ENCODE results near the gene PRELID3B.
A peak's percentile ranks its signal among the peaks of the same experiment; 100 is the strongest.

PRELID3B gene
- total RNA-seq, result 61.2 reads per million, percentile 73 among the genes with 10 or more reads in this experiment

DNA sequence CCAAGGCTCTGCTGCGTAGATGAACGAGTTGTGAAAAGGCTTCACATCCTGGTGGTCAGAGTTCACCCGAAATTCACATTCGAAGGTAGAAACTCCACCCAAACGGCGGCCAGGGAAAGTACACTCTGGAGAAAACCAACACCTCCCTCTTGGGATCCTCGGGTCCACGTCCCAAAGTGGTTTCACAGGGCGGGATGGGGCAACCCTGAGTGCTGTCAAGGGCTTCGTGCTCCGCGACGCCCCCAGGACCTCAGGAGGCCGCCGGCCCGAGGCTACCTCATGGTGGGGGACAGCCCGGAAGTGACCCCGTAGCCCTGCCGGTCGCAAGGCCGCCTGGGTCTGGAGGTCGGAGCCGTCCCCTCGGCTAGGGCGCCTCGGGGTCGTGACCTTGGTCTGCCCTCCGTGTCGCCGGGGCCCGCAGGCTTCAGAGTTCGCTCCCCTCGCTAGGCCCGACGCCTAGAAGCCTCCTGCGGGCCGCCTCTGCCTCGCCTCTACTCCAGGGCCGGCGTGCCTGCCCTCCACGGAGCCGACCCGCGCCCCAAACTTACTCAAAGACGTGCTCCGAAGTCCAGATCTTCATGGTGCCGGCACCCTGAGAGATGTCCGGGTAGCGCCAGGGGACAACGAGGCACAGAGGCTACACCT, at the start of gene PRELID3B:
TSS of gene PRELID3B (minus strand) at position 636 of the 645 bp plus-strand sequence. CDS start at position 580, 56 bp downstream.
- peak; percentile 16 for DNase-seq

DNA sequence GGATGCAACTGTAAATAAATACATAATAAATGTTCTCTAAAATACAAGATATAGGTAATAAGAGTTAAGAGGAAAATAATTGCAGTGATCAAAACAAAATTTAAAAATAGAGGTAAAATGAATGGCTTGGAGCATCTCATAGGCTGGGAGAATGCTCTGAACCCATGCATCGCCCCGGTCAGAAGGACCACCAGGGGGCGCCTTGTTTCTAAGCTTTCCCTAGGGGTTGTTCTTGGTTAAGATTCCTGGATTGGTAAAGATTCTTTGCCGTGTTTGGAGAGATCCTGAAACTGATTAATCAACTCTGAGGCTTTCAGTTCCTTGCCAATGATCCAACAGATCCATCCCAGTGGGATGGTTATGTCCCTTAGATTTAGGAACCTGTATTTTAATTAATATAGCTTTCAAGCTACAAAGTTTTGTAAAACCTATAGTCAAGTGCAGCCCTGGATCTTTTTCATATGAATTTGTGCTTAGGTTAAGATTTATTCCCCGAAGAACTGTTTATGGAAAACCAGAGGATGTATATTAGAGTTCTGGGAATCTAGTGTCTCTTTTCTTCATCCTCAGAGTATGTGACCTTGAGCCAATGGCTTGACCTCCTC, 45.3 kb upstream of the PRELID3B start:
- DNase-seq, result peak; percentile 86

DNA sequence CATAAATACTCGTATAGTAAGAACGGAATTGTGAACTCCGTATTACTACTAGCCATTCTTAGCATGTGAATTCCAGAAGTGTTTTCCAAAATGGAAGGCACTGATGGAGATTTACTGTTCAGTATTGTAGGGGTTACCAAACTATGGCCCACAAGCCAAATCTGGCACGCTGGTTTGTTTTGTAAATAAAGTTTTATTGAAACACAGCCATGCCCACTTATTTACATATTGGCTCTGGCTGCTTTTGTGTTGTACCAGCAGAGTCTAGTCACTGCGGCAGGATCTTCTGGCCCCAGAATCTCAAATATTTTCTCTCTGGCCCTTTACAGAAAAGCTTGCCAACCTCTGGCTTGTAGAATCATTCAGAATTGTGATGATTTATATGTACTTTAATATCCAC, 44.3 kb upstream of the PRELID3B start:
- DNase-seq, result no peak

DNA sequence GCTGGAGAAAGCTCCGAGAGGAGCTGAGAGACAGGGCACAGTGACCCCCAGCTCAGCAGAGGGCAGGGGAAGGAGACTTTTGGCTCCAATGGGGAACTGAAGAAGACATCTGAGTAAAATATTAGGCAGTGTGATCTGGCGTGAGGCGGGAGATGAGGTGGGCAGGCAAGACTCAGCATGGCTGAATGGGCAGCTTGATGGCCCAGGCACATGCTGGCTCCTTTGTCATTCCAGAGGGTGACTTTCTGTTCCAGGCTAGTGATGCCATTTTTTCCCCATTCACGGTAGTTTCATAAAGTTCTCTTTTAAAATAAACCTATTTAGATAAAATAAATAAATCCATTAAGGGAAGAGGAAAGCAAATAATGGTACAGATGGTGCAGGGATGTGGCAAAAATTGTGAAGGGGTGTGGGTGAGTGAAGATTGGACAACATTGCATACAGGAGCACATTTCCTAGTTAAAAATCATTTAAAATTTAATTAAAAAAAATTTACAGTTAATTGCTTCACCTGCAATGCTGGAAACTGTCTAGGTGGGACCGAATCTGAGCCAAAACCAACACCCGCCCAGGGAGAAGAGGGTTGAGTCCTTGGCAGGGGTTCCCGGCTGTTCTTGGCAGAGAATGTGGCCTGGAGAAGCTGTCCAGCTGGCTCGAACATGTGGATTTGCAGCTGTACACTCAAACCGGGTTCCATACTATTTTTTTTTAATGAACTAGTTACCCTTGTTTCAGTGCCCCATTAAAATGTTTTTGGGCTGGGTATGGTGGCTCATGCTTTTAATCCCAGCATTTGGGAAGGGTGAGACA, 41.7 kb upstream of the PRELID3B start:
- no peak for DNase-seq

DNA sequence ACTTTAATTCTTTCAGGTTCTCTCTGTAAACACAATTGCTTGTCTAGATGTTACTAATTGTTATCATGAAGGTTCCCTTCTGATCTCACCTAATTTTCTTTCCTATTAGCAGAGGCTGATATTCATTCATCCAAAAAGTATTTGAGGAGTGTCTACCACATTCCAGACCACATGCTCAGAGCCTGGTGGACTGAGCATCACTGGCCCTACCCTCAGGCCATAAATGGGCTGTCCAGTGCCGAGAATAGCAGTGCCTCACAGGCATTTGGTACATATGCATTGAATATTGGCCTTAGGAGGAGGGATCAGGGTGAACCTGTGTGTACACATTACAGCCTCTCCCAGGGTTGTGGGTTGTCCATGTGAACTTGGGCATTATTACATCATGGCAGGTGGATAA, 40.4 kb upstream of the PRELID3B start:
- no peak for DNase-seq

DNA sequence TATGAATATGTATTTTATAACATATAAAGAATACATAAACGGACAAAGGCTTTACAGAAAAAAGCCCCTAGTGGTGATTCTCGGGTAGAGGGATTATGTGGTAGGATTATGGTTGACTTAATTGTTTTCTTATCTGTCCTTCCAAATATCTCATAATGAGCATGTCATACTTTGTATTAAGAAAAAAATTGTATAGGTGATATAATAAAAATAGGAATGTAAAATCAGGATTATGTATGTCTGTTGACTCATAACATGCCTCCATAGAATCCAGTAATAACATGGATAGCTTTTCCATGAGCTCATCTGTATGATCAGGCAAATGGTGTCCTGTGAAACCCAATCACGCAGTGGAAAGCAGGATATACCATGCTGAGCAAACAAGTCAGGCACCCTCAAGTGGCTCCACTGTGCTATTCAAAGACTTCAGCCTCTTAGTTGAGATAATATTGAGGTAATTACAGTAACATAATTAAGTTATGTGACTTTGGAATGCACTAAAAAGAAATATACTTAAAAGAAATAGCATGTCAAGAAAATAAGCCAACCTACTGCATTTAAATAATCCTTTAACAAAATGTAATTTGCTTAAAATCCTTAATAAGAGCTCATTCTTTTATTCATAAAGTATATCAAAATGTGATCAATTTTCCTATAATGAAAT, 39.6 kb upstream of the PRELID3B start:
- DNase-seq, result no peak

DNA sequence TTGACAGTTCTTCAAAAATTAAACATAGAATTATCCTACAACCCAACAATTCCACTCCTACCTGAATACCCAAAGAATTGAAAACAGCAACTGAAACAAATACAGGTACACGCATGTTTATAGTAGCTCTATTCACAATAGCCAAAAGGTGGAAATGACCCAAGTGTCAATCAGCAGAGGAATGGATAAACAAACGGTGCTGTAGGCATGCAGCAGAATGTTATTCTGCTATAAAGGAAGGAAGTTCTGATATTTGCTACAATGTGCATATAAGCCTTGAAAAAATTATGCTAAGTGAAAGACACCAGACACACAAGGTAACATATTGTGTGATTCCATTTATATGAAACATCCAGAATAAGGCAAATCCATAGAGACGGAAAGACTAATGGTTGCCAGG, 38.5 kb upstream of the PRELID3B start:
- DNase-seq, result no peak

DNA sequence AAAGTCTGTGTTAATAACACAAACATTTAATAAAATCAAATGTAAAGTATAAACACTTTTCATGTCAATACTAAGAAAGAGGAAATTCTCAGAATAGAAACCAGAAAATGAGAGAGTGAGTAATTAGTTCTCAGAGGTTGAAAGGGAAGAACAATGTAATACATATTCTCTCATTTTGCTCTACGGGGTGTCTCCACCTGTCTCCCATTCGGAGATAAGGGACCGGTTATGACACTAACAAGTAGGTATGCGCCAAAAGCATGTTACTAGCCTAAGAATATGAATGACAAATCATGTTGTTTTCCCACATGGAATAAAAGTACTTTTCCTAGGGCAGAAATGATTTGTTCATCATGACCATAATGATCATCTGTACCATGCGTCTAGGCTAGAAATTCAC, 35.6 kb upstream of the PRELID3B start:
- no peak for DNase-seq

DNA sequence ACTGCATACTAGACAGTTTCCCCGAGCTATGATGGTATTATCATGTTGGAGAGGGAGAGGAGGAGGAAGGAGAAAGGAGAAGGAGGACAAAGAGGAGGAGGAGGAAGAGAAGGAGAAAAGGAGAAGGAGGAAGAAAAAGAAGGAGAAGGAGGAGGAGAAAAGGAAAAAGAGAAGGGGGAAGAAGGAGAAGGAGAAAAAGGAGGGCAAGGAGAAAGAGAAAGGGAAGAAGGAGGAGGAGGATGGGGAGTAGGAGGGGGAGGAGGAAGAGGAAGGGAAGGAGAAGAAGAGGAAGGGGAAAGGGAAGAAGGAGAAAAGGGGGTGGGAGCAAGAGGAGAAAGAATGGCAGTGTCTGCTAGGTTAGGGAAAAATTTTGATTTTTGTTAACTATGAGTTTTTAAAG, 35.1 kb upstream of the PRELID3B start:
- no peak for DNase-seq

DNA sequence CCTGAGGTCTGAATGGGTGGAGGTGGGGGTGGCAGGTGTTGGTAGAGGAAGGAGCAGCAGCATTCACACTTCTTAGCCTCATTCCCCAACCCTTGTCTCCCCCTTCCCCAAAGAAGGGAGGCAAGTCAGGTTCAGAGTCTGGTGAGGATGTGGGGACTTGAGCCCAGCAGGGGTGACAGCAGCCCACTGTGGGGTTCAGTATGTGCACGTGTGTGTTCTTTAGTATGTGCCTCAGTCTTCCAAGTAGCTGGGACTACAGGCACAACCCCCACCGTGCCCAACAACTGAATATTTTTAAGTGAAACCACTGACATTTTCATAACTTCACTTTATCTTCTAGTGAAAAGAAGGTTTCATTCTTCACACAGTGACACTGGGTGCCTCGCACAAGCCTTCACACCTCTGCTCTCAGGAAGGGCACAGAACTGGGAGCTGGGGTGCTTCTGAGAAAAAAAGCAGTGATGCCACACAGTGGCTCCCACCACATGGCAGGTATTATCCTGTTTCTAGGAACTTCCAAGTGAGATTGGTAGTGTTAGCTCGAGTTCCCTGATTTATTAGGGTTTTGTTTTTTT, 33.4 kb upstream of the PRELID3B start:
- DNase-seq, result no peak

DNA sequence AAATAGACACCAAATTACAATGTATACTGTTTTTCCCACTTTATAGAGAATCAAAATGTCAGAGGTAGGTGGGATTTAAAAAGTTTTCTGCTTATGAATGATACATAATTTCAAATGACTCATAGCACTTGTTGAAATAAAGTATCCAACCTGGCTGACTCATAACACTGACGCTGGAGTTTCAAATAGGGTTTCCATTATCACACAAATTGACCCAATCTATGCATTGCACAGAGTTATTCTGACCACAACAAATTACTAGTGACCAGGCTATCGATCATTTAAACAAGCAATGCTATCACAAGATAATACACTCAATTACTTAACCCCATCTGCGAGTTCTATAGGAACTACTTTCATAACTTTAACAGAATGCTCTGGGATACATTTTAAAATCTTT, 31.9 kb upstream of the PRELID3B start:
- DNase-seq, result no peak

DNA sequence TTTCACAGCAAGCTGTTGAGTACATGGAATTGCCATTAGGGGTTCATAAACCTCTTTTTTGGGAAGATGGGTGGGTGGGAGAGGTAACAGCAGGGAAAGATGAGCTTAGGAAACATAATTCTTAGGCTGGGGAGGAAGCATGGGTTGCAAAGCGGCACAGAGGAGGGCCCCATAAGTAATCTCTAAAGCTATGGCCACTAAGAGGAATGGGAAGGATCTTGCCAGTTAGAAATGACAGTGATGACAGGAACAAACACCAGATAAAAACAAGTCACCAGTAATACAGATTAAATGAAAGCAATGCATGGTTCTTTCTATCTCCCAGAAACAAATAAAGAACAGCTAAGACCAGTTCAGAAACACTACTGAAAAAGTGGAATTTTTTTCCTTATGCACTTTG, 31.0 kb upstream of the PRELID3B start:
- DNase-seq, result no peak

DNA sequence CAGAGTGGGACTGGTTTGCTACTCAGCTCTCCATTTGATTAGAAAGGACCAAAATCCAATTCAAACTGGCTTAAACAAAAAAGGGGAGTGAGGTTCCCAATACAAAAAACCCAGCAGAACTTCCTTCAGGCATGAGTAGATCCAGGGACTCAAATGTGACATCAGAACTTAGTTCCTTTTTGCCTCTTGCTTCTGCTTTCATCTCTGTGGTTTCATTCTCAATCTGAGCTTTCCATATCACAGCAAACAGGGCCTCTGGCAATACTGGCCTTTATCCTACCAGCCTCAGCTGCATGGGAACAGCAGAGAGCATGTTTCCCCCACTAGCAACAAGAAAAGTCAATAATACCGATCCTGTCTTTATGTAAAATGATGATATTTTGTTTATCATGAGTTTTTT, 28.6 kb upstream of the PRELID3B start:
- DNase-seq, result no peak

DNA sequence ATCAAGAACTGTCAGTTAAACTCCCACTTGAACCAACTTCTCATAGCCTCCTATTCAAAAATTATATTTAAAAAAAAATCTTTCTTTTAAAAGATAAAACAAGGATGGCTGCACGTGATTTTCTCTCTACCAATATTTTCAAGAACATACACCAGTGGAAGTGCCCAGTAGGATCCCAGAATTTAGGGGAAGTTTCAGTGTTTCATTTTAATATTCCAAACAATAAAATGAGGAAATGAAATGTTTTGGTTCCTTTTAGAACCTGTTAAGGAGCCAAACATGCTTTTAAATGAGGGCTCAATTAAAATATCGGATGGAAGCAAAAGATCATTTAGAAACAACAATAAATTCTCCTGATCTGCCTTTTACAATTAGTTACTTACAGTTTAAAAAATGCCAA, 26.4 kb upstream of the PRELID3B start:
- DNase-seq, result no peak

DNA sequence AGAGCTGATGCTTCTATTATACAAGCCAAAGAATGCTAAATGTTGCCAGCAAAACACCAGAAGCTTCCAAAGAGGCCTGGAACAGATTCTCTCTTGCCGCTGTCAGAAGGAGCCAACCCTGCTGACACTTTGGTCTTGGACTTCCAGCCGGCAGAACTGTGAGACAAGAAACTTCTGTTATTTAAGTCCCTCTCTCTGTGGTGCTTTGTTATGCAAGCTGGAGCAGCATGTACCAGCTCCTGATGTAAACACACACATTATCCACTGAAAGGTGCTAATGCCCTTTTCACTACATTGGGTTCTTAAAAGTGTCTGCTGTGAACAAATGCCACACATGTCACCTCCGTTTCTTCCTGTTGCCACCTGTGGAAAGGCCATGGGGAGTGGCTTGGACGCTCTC, 25.9 kb upstream of the PRELID3B start:
- no peak for DNase-seq

DNA sequence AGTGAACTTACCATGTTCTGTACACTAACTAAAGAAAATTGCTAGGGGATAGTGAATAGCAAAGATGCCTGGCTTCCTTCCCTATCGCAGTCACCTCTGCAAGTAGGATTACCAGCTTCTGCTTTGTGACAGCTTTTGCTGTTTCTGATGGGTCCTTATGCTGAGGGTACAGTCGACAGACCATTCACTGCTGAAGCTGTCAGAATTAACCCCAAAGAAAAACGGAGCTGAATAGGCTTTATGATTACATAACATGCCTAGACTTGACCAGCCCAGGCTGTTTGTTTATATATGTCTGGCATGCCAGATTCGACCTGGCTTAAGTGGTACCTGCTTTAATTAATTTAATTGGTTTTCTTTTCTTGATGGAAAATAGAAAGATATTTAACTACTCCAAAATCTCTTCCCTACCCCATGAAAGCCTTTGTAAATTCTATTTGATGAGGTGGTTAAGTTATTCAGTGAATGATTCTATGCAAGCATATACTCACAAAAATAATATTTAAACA, 21.7 kb upstream of the PRELID3B start:
- no peak for DNase-seq

DNA sequence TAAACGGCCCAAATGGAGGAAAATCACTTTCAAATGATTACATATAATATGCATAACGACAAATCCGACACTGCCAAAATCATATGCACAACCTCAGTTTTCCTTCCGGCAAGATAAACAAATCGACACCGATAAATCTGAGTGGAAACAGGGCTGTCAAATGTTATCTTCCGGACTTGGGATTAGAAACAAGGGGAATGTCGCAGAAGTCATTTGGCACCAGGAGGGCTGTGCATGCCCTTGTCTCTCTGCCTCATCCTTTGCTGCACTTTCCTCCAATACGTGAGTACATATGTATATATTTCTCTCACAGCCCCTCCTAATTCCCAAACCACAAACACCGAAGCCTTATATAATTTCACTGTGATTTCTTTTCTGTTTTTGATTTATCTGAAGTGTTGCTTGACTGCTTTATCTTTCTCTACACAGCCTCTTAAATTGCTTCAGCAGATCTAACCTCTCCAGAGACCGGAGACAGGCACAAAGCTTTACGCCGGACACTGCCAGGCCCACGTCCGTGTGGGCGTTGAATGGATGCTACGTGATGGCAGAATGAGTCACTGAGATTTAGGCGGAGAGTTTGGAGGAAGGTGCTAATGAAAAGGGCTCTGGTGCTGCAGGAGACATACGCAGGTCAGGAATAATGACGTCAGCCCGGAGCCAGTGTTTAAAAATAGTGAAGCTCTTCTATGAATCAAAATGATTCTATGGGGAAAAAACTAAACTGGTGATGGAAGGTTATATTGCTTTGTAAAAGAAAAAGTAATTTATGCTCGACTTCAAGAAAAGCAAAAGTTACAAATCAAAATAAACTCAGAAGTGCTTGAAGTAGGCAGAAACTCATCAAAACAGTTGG, 21.0 kb upstream of the PRELID3B start:
- DNase-seq, result no peak

DNA sequence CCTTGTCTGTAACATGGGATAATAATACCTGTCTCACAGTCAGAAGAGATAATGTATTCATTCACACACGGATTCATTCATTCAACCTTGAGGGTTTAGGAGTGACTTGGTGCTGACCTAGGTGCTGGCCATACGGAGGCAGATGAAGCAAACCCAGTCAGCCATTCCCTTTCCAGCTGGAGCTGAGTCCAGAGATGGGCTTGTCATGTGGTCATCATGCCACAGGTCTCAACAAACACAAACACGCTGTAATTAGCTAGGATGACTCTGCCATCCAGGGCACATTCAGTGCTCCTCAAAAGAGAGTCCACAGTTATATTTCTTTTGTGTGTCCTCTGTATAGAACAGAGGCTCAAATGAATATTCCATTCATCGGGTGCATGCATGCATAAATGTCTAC, 19.5 kb upstream of the PRELID3B start:
- DNase-seq, result no peak

DNA sequence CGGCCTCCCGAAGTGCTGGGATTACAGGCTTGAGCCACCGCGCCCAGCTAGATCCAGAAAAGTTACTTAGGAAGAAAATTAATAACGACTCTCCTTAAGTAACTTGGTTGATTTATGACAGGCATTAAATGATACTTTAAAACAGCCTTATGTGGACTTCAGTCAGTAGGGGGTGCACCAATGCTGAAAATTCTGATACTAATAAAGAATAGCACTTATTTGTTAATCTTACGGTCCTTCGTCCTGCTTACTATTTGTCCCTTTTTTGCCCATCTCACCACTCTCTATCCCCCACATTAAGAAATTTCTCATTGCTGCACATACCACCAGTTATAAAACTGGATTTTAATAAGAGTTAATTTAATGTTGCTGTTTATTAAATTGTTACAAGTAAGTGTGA, 12.7 kb upstream of the PRELID3B start:
- DNase-seq, result no peak

DNA sequence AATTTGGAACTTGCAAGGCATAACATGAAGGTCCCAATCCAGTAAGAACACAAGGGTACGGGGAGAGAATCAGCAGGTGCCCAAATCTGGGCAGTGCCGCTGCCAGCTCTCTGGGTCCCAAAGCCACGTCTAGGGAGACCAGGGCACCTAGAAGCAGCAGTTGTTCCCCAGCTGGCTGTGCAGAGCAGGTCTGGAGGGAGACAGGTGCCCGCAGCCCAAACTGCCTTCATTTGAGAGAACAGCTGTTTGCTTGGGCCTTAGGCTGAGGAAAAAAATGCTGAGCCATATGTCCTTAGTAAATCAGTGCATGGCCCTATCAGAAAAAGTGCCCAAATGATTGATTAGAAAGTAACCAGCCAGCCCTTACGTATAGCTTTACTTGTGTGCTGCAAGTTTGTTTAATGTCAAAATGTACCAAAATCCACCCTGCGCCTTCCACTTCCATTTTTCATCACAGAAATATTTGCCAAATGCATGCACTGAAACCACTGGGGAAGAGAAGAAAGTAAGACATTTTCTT, 9.1 kb upstream of the PRELID3B start:
- no peak for DNase-seq

DNA sequence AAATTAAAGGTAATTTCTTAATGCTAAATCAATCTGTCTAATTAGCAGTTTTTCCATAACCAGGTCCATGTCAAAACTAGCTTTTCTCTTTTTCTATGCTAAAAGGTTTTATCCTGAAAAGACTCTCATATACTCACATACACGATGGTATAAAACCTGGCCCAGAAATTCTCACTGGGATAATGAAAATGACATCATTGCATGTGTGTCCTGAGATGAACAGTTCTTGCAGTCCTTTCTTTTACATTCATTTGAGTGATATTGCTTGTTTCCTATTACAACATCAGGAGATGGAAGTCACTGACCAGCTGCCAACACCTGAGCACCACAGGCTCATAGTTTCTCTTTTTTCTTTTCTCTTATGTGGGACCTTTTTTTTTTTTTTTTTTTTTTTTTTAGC, 7.9 kb upstream of the PRELID3B start:
- DNase-seq, result no peak

DNA sequence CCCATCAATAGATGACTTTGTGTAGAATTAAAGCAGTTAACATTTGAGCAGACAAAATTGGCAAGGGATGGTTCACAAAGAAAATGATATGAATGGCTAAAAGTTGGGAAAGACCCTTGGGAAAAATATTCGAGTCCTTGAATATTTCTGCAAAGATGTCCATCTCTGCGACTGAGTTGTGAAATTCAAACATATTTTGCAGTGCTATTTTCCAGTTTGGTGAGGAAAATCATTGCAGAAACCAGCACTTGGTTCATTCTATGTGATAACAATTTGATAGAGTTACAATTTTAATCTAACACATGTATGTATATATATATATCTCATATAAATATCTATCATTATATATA, 6.1 kb upstream of the PRELID3B start:
- no peak for DNase-seq

All from effector CD4-positive, alpha-beta T cell (primary cell).